Nephron progenitor cell (in vitro differentiated cells): ENCODE data around the gene SLC6A2.

ENCODE experiments used
- DNase-seq: peaks from one replicate; pipeline ENCODE4 v3.0.0; 2021
- H3K27ac Mint-ChIP-seq: 2 replicates; pipeline ENCODE4 v1.8.0; 2021; ENCODE audit warnings: mild to moderate bottlenecking, moderate library complexity, mixed read lengths
- H3K27me3 Mint-ChIP-seq: 2 replicates; pipeline ENCODE4 v1.8.0; 2021; ENCODE audit warnings: mild to moderate bottlenecking, low read depth, mixed read lengths; ENCODE audit not compliant: poor library complexity
- H3K36me3 Mint-ChIP-seq: 2 replicates; pipeline ENCODE4 v1.8.0; 2021; ENCODE audit warnings: low read depth, mixed read lengths
- H3K4me1 Mint-ChIP-seq: 2 replicates; pipeline ENCODE4 v1.8.0; 2021; ENCODE audit warnings: mixed read lengths
- H3K4me3 Mint-ChIP-seq: 2 replicates; pipeline ENCODE4 v1.8.0; 2021; ENCODE audit warnings: mild to moderate bottlenecking, moderate library complexity, mixed read lengths
- H3K9me3 Mint-ChIP-seq: 2 replicates; pipeline ENCODE4 v1.8.0; 2021; ENCODE audit warnings: mild to moderate bottlenecking, moderate library complexity, mixed read lengths
- TF ChIP-seq, protein P1 (sequence below): fragments of 200-600 bp; sonication (generic); IDR thresholded peaks from 2 replicates; pipeline ENCODE4 v1.5.0; 2021; ENCODE audit warnings: antibody characterized with exemption

The SLC6A2 gene

DNA sequence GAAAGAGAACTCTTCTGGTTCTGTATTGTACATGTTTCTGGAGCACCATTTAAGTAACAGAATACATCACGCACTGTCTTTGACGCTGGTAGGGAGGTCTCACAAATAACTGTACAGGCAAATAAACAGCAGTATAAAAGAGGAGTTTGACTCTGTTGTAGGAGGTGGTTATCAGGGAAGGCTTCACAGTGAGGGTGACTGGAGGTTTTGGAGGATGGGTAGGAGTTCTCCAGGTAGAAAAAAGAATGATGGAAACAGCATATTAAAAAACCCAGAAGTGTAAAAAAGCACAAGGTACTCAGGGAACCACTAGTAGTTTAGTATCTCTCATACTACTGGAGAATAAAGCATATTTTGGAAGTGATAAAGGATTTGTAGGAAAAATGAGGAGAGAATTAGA is 2.7 kb upstream of the SLC6A2 start:
- Mint-ChIP-seq H3K4me1 (peaks cover 7% of the 10 kb centered on the region), H3K9me3 (no peaks in the 10 kb centered on the region), H3K36me3 (no peaks in the 10 kb centered on the region), H3K4me3 (no peak overlapping the region), H3K27ac (no peak overlapping the region), H3K27me3 (peaks cover 43% of the 10 kb centered on the region)
- no peak for DNase-seq
- TF ChIP-seq, protein P1, sequence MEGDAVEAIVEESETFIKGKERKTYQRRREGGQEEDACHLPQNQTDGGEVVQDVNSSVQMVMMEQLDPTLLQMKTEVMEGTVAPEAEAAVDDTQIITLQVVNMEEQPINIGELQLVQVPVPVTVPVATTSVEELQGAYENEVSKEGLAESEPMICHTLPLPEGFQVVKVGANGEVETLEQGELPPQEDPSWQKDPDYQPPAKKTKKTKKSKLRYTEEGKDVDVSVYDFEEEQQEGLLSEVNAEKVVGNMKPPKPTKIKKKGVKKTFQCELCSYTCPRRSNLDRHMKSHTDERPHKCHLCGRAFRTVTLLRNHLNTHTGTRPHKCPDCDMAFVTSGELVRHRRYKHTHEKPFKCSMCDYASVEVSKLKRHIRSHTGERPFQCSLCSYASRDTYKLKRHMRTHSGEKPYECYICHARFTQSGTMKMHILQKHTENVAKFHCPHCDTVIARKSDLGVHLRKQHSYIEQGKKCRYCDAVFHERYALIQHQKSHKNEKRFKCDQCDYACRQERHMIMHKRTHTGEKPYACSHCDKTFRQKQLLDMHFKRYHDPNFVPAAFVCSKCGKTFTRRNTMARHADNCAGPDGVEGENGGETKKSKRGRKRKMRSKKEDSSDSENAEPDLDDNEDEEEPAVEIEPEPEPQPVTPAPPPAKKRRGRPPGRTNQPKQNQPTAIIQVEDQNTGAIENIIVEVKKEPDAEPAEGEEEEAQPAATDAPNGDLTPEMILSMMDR: no peak

DNA sequence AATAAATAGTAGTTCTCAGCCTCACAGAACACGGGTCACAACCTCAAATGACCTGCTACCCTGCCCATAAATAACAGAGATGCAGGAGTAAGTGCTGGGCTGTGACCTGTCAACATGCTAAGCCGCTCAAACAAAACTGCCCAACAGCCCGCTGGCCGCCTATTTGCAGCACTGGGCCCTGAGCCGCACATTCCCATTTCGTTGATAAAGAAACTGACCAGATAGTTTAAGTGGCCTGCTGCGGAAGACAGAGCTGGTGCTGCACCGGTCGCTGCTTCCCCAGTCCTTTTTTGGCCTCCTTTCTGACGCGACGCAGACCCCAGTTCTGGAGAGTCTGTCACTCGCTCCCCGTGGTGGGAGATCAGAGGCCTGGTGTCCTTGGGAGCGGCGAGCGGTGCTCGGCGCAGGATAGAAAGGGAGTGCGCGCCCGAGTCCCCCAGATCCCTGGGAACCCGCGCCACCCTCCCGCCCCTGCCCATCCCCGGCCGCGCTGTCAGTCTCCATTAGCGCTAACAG is 349 bp upstream of the SLC6A2 start:
- H3K27me3 Mint-ChIP-seq: peaks cover 46% of the 10 kb centered on the region
- H3K36me3 Mint-ChIP-seq: no peaks in the 10 kb centered on the region
- TF ChIP-seq, protein P1: no peak

DNA sequence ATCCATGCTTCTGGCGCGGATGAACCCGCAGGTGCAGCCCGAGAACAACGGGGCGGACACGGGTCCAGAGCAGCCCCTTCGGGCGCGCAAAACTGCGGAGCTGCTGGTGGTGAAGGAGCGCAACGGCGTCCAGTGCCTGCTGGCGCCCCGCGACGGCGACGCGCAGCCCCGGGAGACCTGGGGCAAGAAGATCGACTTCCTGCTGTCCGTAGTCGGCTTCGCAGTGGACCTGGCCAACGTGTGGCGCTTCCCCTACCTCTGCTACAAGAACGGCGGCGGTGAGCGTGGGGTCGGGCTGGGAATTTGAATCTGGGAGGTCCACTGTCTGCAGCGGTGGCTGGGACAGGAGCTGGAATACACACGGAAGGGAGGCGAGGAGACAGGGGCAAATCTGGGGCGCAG is 904 bp downstream of the SLC6A2 start:
- TF ChIP-seq, protein P1: no peak
- H3K36me3 Mint-ChIP-seq: no peaks in the 10 kb centered on the region
- peaks cover 56% of the 10 kb centered on the region for H3K27me3 Mint-ChIP-seq

More for the DNA sequence above, 349 bp upstream of the SLC6A2 start:
- DNase-seq: no peak
- Mint-ChIP-seq H3K4me3 (no peak overlapping the region), H3K27ac (no peak overlapping the region), H3K9me3 (no peaks in the 10 kb centered on the region), H3K4me1 (peaks cover 7% of the 10 kb centered on the region)

DNA sequence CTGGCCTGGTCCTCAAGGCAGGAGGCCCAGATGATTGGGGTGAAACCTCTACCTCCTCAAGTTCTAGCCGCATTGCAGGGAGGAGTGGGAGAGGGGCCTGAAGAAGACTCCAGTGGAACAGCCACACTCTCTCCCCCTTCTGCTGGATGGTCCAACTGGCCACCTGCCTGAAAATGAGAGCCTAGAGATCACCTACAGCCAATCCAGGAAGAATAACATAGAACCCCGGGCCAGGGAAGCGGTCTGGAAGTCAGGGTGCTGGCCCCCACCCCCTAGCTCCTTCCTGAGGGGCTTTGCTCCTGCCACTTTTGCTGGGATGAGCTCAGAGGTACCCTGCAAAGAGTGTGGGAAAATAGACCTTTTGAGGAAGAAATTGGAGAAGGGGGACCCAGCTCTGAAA is 1.8 kb downstream of the SLC6A2 start:
- Mint-ChIP-seq H3K9me3 (no peaks in the 10 kb centered on the region), H3K27ac (no peak overlapping the region), H3K4me1 (peaks cover 7% of the 10 kb centered on the region), H3K36me3 (no peaks in the 10 kb centered on the region), H3K4me3 (no peak overlapping the region), H3K27me3 (peaks cover 56% of the 10 kb centered on the region)
- TF ChIP-seq, protein P1: no peak
- DNase-seq: no peak

More for the DNA sequence above, 904 bp downstream of the SLC6A2 start:
- Mint-ChIP-seq H3K27ac (no peak overlapping the region), H3K9me3 (no peaks in the 10 kb centered on the region), H3K4me3 (peak overlapping the region; percentile 79), H3K4me1 (peaks cover 7% of the 10 kb centered on the region)
- peak; percentile 44 for DNase-seq

DNA sequence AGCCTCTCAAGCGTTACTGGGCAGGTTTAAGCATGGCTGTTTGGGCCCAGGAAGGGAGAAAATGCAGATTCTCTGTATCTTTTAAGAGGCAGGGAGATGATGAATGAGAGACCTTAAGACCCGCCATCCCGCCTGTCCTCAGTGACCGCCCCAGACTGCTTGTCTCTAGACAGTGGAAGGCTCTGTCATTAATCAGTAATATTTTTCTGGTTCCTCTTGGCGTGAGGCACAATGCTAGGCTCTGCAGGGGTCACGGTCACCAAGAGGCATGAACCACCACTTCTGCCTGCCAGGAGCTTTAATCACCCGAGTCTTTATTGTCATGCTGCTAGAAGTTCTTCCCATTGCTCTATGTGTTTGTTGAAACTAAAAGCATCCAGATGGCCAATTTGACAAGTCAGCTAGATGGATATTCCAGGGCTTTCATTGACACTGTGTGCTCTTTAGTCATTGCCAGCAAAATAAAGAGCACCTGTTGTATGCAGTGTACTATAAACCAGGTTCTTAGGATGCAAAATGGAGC is 3.2 kb downstream of the SLC6A2 start:
- Mint-ChIP-seq H3K4me3 (no peak overlapping the region), H3K27me3 (peaks cover 64% of the 10 kb centered on the region), H3K27ac (no peak overlapping the region), H3K9me3 (no peaks in the 10 kb centered on the region), H3K36me3 (no peaks in the 10 kb centered on the region), H3K4me1 (peaks cover 7% of the 10 kb centered on the region)
- DNase-seq: no peak
- TF ChIP-seq, protein P1: no peak

DNA sequence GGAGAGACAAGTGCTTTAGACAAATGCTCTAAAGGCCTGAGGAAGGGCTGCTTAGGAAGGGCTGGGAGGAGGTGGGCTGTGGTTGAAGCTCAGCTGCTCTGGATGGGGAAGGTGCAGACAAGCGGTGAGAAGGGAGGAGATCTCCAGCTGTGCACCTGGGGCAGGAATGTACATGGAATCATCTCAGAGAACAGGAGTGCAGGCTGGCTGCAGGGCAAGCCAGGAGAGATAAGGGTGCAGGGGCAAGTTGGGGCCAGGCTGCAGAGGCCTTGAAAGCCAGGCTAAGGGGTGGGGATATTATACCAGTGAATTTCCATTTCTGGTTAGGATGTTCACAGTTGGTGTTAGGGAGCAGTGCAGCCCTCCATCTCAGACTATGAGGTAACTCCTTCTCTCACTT is 4.2 kb downstream of the SLC6A2 start:
- no peak overlapping the region for H3K27ac Mint-ChIP-seq
- no peak overlapping the region for H3K4me3 Mint-ChIP-seq
- no peak for DNase-seq
- peaks cover 7% of the 10 kb centered on the region for H3K4me1 Mint-ChIP-seq
- H3K9me3 Mint-ChIP-seq: no peaks in the 10 kb centered on the region
- H3K27me3 Mint-ChIP-seq: peaks cover 64% of the 10 kb centered on the region
- TF ChIP-seq, protein P1: no peak
- no peaks in the 10 kb centered on the region for H3K36me3 Mint-ChIP-seq
